RWPE1 (cell line): ENCODE results near the gene THSD4.
"Not testable (repeated sequence)": the region's sequence is repeated elsewhere in the genome, so short reads cannot be mapped to it uniquely, and the experiment has no call there.

Source experiments
- CTCF ChIA-PET: fragments of 350-600 bp; sonication (Branson Sonifier 250); formaldehyde crosslinking; extraction: SDS; loops from one replicate; lab custom pipeline; 2021; lab: Yijun Ruan, JAX
- POLR2A ChIA-PET: fragments of 400-600 bp; formaldehyde crosslinking; extraction: SDS; loops from one replicate; lab custom pipeline; 2020; ENCODE audit warnings: antibody characterized with exemption; ENCODE audit not compliant: low non-redundant PET; lab: Yijun Ruan, JAX
- DNase-seq: peaks from one replicate; pipeline ENCODE4 v3.0.0; 2012; ENCODE audit warnings: low spot score
- H3K27ac ChIP-seq: fragments of 450-650 bp; 2 replicates; pipeline ENCODE4 v1.5.1; 2017
- TF ChIP-seq, protein P1 (sequence below): fragments of 450-650 bp; conservative IDR thresholded peaks from 2 replicates; pipeline ENCODE4 v1.5.1; 2017; ENCODE audit warnings: low read depth, mild to moderate bottlenecking

THSD4 gene

DNA sequence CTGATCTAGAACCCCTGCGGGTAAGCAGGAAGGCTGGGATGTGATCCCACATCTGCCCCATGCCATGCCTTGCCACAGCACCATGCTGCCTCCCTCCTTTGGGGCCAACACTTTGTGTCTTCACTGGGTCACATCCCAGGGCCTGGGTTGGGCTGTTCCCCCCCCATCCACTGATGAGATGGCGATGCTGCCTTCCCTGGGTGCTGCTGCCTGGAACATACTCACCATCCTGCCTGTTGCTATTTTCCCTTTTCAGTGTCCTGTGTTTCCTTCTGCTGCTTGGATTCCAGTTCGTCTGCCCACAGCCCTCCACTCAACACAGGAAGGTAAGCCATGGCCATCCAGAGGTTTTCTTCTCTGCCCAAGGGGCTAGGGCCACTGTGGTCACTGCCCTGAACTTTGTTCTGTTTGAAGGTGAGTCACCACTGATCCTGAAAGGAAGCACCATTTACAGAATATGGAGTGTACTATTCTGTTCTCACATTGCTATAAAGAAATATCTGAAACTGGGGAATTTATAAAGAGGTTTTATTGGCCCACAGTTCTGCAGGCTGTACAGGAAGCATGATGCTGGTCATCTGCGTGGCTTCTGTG lies 39.4 kb downstream of the THSD4 start:
- no peak for DNase-seq
- POLR2A ChIA-PET = no interaction called here
- CTCF ChIA-PET = interaction anchor here (0.6 kb wide), 1 partner anchor 31 kb away, joined by 4 read pairs; no protein-coding TSS in a partner anchor
- no peak overlapping the region for H3K27ac ChIP-seq
- TF ChIP-seq, protein P1, sequence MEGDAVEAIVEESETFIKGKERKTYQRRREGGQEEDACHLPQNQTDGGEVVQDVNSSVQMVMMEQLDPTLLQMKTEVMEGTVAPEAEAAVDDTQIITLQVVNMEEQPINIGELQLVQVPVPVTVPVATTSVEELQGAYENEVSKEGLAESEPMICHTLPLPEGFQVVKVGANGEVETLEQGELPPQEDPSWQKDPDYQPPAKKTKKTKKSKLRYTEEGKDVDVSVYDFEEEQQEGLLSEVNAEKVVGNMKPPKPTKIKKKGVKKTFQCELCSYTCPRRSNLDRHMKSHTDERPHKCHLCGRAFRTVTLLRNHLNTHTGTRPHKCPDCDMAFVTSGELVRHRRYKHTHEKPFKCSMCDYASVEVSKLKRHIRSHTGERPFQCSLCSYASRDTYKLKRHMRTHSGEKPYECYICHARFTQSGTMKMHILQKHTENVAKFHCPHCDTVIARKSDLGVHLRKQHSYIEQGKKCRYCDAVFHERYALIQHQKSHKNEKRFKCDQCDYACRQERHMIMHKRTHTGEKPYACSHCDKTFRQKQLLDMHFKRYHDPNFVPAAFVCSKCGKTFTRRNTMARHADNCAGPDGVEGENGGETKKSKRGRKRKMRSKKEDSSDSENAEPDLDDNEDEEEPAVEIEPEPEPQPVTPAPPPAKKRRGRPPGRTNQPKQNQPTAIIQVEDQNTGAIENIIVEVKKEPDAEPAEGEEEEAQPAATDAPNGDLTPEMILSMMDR = no peak

DNA sequence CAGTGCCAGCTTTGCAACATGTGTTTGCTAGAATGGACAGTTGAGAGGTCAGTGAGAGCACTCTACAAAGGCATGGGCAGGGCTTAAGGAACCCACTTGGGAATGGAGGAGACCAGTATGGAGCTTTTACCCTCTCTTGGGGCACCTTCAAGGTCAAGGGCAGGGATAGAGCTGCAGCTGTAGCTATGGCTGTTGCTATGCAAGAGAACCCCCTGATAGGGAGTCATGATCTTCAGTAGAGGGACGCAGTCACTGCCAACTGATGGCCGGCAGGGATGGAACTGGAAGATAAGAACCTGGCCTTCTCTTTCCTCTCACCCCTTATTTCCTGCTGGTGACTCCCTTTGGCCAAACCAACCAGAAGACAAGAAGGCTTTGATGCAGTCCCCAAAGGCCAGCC lies 40.3 kb downstream of the THSD4 start:
- no peak overlapping the region for H3K27ac ChIP-seq
- POLR2A ChIA-PET = no interaction called here
- DNase-seq = no peak
- TF ChIP-seq, protein P1 = no peak
- CTCF ChIA-PET = interaction anchor here (0.6 kb wide), 1 partner anchor 31 kb away, joined by 4 read pairs; no protein-coding TSS in a partner anchor

DNA sequence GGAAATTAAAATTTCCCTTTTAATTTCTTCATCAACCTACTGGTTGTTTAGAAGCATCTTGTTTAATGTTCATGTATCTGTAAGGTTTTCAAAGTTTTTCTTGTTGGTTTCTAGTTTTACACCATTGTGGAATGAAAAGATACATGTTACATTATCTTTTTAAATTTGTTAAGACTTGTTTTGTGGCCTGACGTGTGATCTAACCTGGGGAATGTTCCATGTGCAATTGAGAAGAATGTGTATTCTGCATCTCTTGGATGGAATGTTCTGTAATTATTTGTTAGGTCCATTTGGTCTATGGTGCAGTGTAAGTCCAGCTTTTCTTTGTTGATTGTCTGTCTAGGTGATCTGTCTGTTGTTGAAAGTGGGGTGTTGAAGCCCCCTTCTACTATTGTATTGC lies 45.7 kb downstream of the THSD4 start:
- CTCF ChIA-PET = interaction anchor here (0.6 kb wide), 1 partner anchor 64 kb away, joined by 3 read pairs; no protein-coding TSS in a partner anchor
- no peak overlapping the region for H3K27ac ChIP-seq
- TF ChIP-seq, protein P1 = no peak
- DNase-seq = no peak
- POLR2A ChIA-PET = no interaction called here

DNA sequence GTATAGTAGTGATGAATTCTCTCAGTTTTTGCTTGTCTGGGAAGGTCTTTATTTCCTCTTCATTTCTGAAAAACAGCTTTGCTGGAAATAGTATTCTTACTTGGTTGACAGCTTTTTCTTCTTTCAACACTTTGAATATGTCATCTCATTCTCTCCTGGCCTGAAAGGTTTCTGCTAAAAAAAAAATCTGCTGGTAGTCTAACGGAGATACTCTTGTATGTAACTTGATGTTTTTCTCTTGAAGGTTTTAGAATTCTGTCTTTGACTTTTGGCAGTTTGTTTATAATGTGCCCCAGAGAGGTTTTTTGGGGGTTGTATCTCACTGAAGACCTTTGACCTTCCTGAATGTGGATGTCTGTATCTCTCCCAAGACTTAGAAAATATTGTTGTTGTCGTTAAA lies 47.0 kb downstream of the THSD4 start:
- CTCF ChIA-PET = interaction anchor here (0.6 kb wide), 1 partner anchor 224 kb away, joined by 3 read pairs; no protein-coding TSS in a partner anchor
- H3K27ac ChIP-seq = no peak overlapping the region
- POLR2A ChIA-PET = no interaction called here
- TF ChIP-seq, protein P1 = no peak
- DNase-seq = no peak

DNA sequence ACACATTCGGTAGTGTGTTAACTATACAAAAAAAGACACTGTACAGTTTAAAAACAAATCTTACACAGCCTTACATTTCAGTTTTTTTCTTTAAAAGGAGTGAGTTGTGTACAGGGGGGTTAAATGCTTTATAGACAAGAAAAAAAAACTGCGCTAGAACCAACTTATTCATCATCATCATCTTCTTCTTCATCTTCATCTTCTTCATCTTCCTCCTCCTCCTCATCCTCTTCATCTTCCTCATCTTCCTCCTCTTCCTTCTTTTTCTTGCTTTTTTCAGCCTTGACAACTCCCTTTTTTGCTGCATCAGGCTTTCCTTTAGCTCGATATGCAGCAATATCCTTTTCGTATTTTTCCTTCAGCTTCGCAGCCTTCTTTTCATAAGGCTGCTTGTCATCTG lies 49.3 kb downstream of the THSD4 start:
- CTCF ChIA-PET, DNase-seq, POLR2A ChIA-PET, H3K27ac ChIP-seq: not testable (repeated sequence)

DNA sequence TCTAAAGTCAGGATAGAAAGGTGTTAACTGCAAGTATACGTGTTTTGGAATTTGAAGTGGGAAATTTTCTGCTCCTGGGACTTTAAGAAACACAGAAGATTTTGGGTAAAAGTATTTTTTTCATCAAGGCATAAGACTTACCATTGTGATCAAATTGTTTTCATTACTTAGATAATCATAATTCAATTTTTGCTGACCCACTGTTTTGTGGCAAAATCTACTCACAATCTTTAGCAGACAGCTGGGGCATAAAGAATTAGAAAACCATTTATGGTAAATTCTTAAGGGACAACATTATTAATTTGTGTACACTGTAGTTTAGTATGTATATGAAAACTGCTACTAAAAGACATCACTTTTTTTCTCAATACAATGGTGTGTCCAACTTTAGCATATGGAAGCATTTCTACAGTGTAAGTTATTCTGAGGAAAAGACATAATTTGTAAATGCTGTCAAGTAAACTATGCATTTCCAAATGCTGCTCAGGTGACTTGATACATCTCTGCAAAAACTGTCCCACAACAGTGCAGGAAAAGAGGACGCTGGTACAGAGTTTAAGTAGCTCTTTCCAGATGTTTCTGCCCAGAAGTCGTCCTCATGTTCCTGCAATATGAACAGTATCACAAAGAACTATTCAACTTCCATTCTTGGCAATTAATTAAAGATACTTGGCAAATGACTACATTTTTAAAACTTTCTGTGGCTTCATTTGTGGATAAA lies 52.3 kb downstream of the THSD4 start:
- CTCF ChIA-PET = no interaction called here

More for the DNA sequence above, 52.3 kb downstream of the THSD4 start:
- DNase-seq = no peak
- no peak overlapping the region for H3K27ac ChIP-seq
- POLR2A ChIA-PET = no interaction called here
- TF ChIP-seq, protein P1 = no peak
